AG04449 (cell line): ENCODE results near the gene CIBAR2.

Experiments used
- CTCF ChIA-PET: fragments of 350-600 bp; formaldehyde crosslinking; extraction: SDS; loops from one replicate; lab custom pipeline; 2021; ENCODE audit warnings: antibody characterized with exemption; lab: Yijun Ruan, JAX
- POLR2A ChIA-PET: fragments of 400-600, 350-600 bp; formaldehyde crosslinking; extraction: SDS; loops from one replicate; lab custom pipeline; 2020; ENCODE audit warnings: antibody characterized with exemption, inconsistent platforms; lab: Yijun Ruan, JAX
- DNase-seq: peaks from one replicate; pipeline ENCODE4 v3.0.0-alpha.2; 2010; ENCODE audit warnings: low read depth, low spot score
- H3K4me3 ChIP-seq: 2 replicates; pipeline ENCODE4 v1.5.1; 2011; ENCODE audit warnings: low read depth, mild to moderate bottlenecking, control low read depth, low read length
- CTCF ChIP-seq: IDR thresholded peaks from one replicate; pipeline ENCODE4 v1.5.1; 2011; ENCODE audit warnings: mild to moderate bottlenecking, moderate library complexity, low read length, control low read depth, inconsistent platforms; ENCODE audit not compliant: insufficient read depth; ENCODE audit errors: missing control alignments

CIBAR2 gene

GRCh38 chr16:85132456-85133289 is 20.4 kb upstream of the CIBAR2 start:
- TF ChIP-seq CTCF = no peak
- ChIA-PET POLR2A (no interaction called here), CTCF (interaction anchor here (0.7 kb wide), 1 partner anchor 18 kb away, joined by 4 read pairs; no protein-coding TSS in a partner anchor)
- no peak for DNase-seq
- H3K4me3 ChIP-seq = no peak overlapping the region

DNA sequence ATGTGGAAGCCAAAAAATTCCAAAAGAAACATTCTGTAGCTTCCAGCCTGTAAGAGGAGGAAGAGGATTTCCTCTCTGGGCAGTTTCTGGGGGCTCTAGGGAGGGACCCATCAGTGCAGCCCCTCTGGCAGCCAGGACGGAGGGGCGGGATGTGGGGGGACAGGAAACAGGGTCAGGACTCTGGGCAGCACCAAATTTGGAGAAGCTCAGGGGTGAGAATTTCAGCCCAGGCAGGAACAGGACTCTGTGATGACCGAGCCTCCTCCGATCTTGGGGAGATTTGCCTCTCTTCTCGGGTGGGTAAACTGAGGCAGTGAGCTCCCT is 18.4 kb upstream of the CIBAR2 start:
- no peak for TF ChIP-seq CTCF
- POLR2A ChIA-PET = no interaction called here
- CTCF ChIA-PET = interaction anchor here (0.8 to 2.0 kb wide), 7 partner anchors 11 to 290 kb away, joined by 3 to 11 read pairs (median 3); no protein-coding TSS in a partner anchor
- H3K4me3 ChIP-seq = no peak overlapping the region
- no peak for DNase-seq

- no peak for TF ChIP-seq CTCF
- POLR2A ChIA-PET = no interaction called here
- CTCF ChIA-PET = interaction anchor here (0.8 to 2.0 kb wide), 7 partner anchors 11 to 290 kb away, joined by 3 to 11 read pairs (median 3); no protein-coding TSS in a partner anchor
- no peak for DNase-seq
- H3K4me3 ChIP-seq = no peak overlapping the region
Measured at GRCh38 chr16:85129876-85130704, 17.8 kb upstream of the CIBAR2 start.

- POLR2A ChIA-PET = no interaction called here
- no peak for DNase-seq
- H3K4me3 ChIP-seq = no peak overlapping the region
- TF ChIP-seq CTCF = no peak
- CTCF ChIA-PET = interaction anchor here (1.0 to 6.4 kb wide), 2 partner anchors 14 to 124 kb away, joined by 3 to 63 read pairs; partner anchors contain the start of gene CIBAR2
Measured at GRCh38 chr16:85128079-85128837, 16.0 kb upstream of the CIBAR2 start.

GRCh38 chr16:85127379-85127723 is 15.1 kb upstream of the CIBAR2 start:
- no peak overlapping the region for H3K4me3 ChIP-seq
- DNase-seq = no peak
- CTCF ChIA-PET = interaction anchor here (1.0 to 6.4 kb wide), 3 partner anchors 14 to 211 kb away, joined by 3 to 63 read pairs (median 4); partner anchors contain the start of gene CIBAR2
- TF ChIP-seq CTCF = no peak
- POLR2A ChIA-PET = no interaction called here
